Gastrocnemius medialis (tissue), 4 donors: ENCODE data around the gene USP7. TPM values are rescaled to one million over a fixed set of nuclear protein-coding genes. Genes with fewer than 3 reads are reported as not detected.
A peak's percentile ranks its signal among the peaks of the same experiment; 100 is the strongest.

Experiments used
- ATAC-seq, 2 donors: fragments of 150-250 bp; one replicate each; pipeline ENCODE4 v1.9.1; 2016
- DNase-seq, 2 donors: peaks; one replicate each; pipeline ENCODE4 v3.0.0-alpha.2; 2019
- H3K27ac ChIP-seq, 4 donors: fragments of 200-600 bp; sonication (generic); 1 replicate in 1 of 4; 2 replicates in 3 of 4; pipeline ENCODE4 v1.5.1; 2016 to 2018; ENCODE audit warnings: mild to moderate bottlenecking in 2 of 4, moderate library complexity in 1 of 4
- H3K27me3 ChIP-seq, 3 donors: fragments of 200-600 bp; sonication (generic) in 2 of 3; 1 replicate in 1 of 3; 2 replicates in 2 of 3; pipeline versions ENCODE4 v1.5.1 to v1.6.0; 2016 to 2019; ENCODE audit warnings: mild to moderate bottlenecking in 1 of 3, moderate library complexity in 1 of 3
- H3K36me3 ChIP-seq, 2 donors: fragments of 200-600 bp; sonication (generic) in 1 of 2; one replicate each; pipeline ENCODE4 v1.5.1; 2017 to 2018
- H3K4me1 ChIP-seq, 2 donors: fragments of 200-600 bp; sonication (generic) in 1 of 2; one replicate each; pipeline ENCODE4 v1.5.1; 2016 to 2017; ENCODE audit warnings: mild to moderate bottlenecking in 2 of 2
- H3K4me3 ChIP-seq, 4 donors: fragments of 200-600 bp; sonication (generic) in 3 of 4; 1 replicate in 1 of 4; 2 replicates in 3 of 4; pipeline ENCODE4 v1.5.1; 2016 to 2019; ENCODE audit warnings: mild to moderate bottlenecking in 2 of 4
- H3K9me3 ChIP-seq, 3 donors: fragments of 200-600 bp; sonication (generic) in 2 of 3; 1 replicate in 1 of 3; 2 replicates in 2 of 3; pipeline ENCODE4 v1.5.1; 2016 to 2019
- CTCF ChIP-seq, 5 experiments: fragments of 450-650 bp in 3 of 5; fragments of 200-600 bp in 2 of 5; sonication (generic) in 2 of 5; IDR thresholded peaks in 4 of 5; conservative IDR thresholded peaks in 1 of 5; 1 replicate in 4 of 5; 2 replicates in 1 of 5; pipeline ENCODE4 v1.5.1; 2016 to 2019; ENCODE audit warnings: antibody characterized with exemption in 5 of 5, mild to moderate bottlenecking in 3 of 5, moderate library complexity in 3 of 5
- POLR2A ChIP-seq, 2 donors: fragments of 450-650 bp; IDR thresholded peaks; one replicate each; pipeline ENCODE4 v1.6.1; 2017; ENCODE audit warnings: antibody characterized with exemption in 2 of 2, mild to moderate bottlenecking in 2 of 2, moderate library complexity in 2 of 2
- in situ Hi-C, 4 donors: fragments of 200-750 bp; cut with MboI; loops; one replicate each; pipeline versions ENCODE4 v1.15.0 to v1.8.0; 2017; ENCODE audit warnings: low sequenced_read_pairs in 4 of 4
- intact Hi-C: fragments of 100-400 bp; cut with DNase I; formaldehyde crosslinking; loops from one replicate; pipeline ENCODE4 v1.15.1; 2023; ENCODE audit warnings: low total_unique reads
- total RNA-seq, 4 donors: library from RNA; depleted of rRNA; stranded (reverse); fragments of >200 nt; gene quantifications; one replicate each; pipeline versions ENCODE4 v1.1.0 to v1.2.3, GENCODE V29; 2016

USP7 gene
- total RNA-seq, 4 donors from 2014 or later, result 79.7 to 99.2 (median 85.6) TPM

- Histone ChIP-seq H3K27ac (peak overlapping the region in 2 of 4 donors; percentile 44 to 67), H3K9me3 (no peaks in the 10 kb centered on the region), H3K36me3 (no peaks in the 10 kb centered on the region), H3K27me3 (no peaks in the 10 kb centered on the region), H3K4me3 (no peak overlapping the region), H3K4me1 (peaks cover 88 to 94% of the 10 kb centered on the region in 2 donors)
- no peak for ATAC-seq
- no peak for TF ChIP-seq CTCF (IDR thresholded peaks at IDR 0.05 in 4 of 5, conservative IDR thresholded peaks at IDR 0.05 in 1 of 5)
- TF ChIP-seq POLR2A (IDR thresholded peaks at IDR 0.05), result no peak
- DNase-seq, result no peak
- intact Hi-C loops (no loop called here), in situ Hi-C loops (no loop called here)
Measured at GRCh38 chr16:8945626-8946296, 17.9 kb downstream of the USP7 start.

- TF ChIP-seq POLR2A (IDR thresholded peaks at IDR 0.05), result no peak
- TF ChIP-seq CTCF (IDR thresholded peaks at IDR 0.05 in 4 of 5, conservative IDR thresholded peaks at IDR 0.05 in 1 of 5), result no peak
- no peaks in the 10 kb centered on the region for H3K9me3 ChIP-seq
- intact Hi-C loops, result no loop called here
- ATAC-seq (no peak), DNase-seq (no peak)
- in situ Hi-C loops, result no loop called here
- H3K36me3 ChIP-seq, result no peaks in the 10 kb centered on the region
- H3K4me1 ChIP-seq, result peaks cover 85 to 87% of the 10 kb centered on the region in 2 donors
- H3K27ac ChIP-seq, result peak overlapping the region; percentile 44 to 72 (median 66)
- peak overlapping the region in 1 of 4 donors; percentile 17 for H3K4me3 ChIP-seq
- no peaks in the 10 kb centered on the region for H3K27me3 ChIP-seq
Measured at GRCh38 chr16:8943966-8944759, 19.5 kb downstream of the USP7 start.

GRCh38 chr16:8943001-8943763 is 20.5 kb downstream of the USP7 start:
- ATAC-seq, result no peak
- intact Hi-C loops, result no loop called here
- TF ChIP-seq CTCF (IDR thresholded peaks at IDR 0.05 in 4 of 5, conservative IDR thresholded peaks at IDR 0.05 in 1 of 5), result no peak
- TF ChIP-seq POLR2A (IDR thresholded peaks at IDR 0.05), result no peak
- DNase-seq, result no peak
- Histone ChIP-seq H3K27ac (peak overlapping the region in 1 of 4 donors; percentile 67), H3K4me1 (peaks cover 75 to 92% of the 10 kb centered on the region in 2 donors), H3K9me3 (no peaks in the 10 kb centered on the region), H3K4me3 (no peak overlapping the region), H3K27me3 (no peaks in the 10 kb centered on the region), H3K36me3 (no peaks in the 10 kb centered on the region)
- in situ Hi-C loops, result no loop called here

GRCh38 chr16:8941718-8942344 is 21.9 kb downstream of the USP7 start:
- peak overlapping the region in 2 of 4 donors; percentile 3 to 32 for H3K27ac ChIP-seq
- in situ Hi-C loops (no loop called here), intact Hi-C loops (no loop called here)
- peaks cover 67 to 82% of the 10 kb centered on the region in 2 donors for H3K4me1 ChIP-seq
- no peaks in the 10 kb centered on the region for H3K9me3 ChIP-seq
- H3K4me3 ChIP-seq, result no peak overlapping the region
- TF ChIP-seq CTCF (IDR thresholded peaks at IDR 0.05 in 4 of 5, conservative IDR thresholded peaks at IDR 0.05 in 1 of 5) (no peak), POLR2A (IDR thresholded peaks at IDR 0.05) (no peak)
- ATAC-seq (peak in 1 of 2 donors; percentile 52), DNase-seq (no peak)
- no peaks in the 10 kb centered on the region for H3K27me3 ChIP-seq
- no peaks in the 10 kb centered on the region for H3K36me3 ChIP-seq
